GM19099 (cell line): Measurements from ENCODE around the gene MGAT4A.

Experiments used
- POLR2A ChIP-seq: IDR thresholded peaks from 3 replicates; pipeline ENCODE4 v1.6.1; 2011; ENCODE audit warnings: low read depth; ENCODE audit not compliant: insufficient read length; ENCODE audit errors: extremely low read depth

Gene MGAT4A

DNA sequence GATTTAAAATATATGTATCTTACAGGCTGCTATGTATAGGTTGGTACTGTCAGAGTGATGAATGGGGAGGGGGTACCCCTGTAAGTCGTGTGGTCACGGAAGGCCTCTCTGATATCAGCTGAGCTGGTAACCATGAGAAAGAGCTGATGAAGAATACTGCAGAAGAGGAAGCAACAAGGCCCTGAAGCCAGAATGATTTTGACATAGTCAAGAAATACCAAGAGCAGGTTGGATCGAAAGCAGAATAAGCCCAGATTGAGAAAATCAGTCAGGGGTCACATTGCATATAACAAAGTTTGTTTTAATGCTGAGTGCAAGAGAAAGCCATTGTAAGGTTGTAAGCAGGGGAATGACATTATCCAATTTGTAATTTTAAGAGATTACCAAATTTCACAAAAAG lies 65.3 kb downstream of the MGAT4A start:
- no peak for TF ChIP-seq POLR2A

DNA sequence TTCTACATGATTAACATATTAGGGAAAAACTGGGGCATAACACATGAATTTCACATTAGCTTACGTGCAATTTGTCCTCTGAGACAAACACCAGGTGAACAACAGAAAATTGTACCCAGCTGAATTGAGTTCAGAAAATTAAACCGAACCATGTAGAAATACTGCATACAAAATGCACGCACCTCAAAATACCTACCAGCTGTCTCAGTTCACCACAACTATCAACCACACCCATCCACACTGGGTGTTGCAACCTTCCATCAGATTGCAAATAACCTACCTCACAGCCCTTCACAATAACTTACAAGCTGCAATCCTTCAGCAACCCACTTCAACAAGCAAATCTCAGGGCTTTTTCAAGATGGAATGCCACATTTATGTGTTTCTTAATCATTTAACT lies 66.6 kb downstream of the MGAT4A start:
- no peak for TF ChIP-seq POLR2A

GRCh38 chr2:98663511-98664090 lies 67.3 kb downstream of the MGAT4A start:
- no peak for TF ChIP-seq POLR2A

GRCh38 chr2:98658816-98659490 lies 72.0 kb downstream of the MGAT4A start:
- no peak for TF ChIP-seq POLR2A

DNA sequence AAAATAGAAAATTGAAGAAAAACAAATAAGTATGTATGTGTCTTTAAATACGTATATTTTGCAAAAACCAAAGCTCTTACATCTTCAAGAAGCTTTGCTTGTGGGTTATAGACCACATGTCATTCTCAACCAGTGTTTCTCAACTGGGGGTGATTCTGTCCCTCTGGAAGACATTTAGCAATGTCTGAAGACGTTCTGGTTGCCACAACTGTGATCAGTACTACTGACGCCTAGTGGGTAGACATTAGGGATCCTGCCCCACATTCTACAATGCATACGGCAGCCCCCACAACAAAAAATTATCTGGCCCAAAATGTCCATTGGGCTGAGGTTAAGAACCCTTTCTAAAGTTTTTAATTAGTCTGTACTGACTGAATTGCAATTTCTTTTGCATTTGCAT lies 74.1 kb downstream of the MGAT4A start:
- TF ChIP-seq POLR2A = no peak

DNA sequence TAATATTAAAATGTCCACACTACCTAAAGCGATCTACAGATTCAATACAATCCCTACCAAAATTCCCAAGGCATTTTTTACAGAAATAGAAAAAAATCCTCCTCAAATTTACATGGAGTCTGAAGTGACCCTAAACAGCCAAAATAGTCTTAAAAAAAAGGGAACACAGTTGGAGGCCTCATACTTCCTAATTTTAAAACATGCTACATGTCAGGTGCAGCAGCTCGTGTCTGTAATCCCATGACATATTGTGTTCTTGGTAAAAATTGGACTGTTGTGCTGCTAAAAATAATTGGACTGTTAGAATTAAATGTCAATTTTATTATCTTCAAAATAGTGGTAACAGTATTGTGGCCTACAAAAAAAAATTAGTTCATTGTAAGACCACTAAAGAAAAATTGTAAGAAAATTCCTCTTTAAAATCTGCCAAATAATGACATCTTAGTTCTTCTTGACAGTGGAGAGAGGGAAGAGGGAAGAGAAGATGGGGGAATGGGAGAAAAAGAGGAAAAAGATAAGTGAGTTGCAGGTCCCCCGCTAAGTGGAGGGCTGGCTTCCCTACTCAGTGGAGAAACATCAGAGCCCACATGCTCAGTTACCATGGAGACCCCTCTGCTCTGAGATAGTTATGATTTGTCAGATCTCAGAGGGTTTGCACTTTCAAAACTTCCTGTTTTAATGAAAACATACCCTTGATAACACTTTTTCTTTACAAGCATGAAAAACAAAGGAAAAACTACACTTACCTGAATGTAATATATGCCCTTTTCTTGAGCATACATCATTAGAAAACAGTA lies 76.0 kb downstream of the MGAT4A start:
- TF ChIP-seq POLR2A = no peak

- TF ChIP-seq POLR2A = no peak
Observed at GRCh38 chr2:98650998-98651397, 79.9 kb downstream of the MGAT4A start.

DNA sequence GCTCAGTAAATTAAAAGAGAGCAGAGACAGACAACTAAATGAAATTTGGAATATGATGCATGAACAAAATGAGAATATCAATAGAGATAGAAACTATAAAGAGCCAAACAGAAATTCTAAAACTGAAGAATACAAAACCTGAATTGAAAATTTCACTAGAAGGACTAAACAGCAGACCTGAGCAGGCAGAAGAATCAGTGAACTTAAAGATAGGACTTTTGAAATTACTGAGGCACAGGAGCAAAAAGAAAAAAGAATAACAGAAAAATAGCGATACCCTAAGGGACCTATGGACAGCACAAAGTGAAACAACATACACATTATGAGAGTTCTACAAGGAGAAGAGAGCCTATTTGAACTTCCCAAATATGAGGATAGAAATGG lies 80.9 kb downstream of the MGAT4A start:
- no peak for TF ChIP-seq POLR2A

GRCh38 chr2:98649135-98649991 lies 81.6 kb downstream of the MGAT4A start:
- no peak for TF ChIP-seq POLR2A

DNA sequence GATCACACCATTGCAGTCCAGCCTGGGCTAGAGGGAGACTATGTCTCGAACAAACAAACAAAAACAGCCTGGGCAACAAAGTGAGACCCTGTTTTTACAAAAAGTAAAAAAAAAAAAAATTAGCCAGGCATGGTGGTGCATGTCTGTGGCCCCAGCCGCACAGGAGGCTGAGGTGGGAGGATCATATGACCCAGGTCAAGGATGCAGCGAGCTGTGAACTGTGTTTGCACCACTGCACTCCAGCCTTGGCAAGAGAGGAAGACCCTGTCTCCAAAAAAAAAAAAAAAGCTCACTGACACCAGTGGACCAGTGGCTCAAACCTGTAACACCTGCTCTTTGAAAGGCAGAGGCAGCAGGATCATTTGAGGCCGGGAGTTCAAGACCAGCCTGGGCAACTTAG lies 82.5 kb downstream of the MGAT4A start:
- no peak for TF ChIP-seq POLR2A

DNA sequence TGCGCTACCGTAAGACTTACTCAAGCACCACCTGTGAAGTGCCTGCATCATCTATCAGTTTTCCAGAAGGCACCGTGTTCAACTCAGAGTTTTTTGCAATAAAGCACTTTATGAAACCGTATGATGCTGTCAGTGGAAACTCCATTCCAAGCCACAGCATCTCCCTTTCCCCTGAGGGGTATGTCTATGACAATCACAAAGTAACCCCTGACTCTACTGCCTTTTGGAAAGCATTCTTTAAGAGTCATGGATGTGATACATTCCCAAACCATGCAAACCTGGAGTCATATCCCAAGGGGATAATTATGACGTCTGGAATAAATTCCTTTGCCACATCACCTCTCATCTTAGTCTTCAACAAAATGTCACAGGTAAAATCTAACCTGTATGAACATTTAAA lies 83.3 kb downstream of the MGAT4A start:
- no peak for TF ChIP-seq POLR2A

DNA sequence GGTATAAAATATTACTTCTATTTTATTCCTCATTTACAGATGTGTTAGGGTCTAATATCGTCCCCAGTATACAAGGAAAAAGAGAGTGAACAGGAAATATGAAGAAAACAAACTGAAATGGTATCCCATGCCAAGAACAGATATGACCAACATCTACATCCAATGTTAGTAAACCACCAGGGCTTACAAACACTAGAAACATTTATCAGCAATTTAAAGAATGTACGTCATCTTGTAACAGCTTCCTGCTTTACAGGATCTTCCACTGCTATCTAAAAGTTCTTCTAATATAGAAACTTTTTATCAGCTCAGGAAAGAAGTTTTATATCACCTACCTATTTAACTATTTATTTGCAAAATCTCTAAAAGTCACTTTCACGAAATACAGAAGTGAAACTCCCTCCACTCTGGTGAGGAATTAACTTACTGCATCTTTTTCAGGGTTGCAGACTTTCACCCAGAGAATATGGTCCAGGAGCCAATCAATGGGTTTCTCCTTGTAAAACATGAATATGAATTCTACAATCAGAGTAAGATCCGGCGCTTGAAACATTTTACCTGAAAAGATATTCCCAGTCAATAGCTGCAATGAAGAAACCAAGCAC lies 87.3 kb downstream of the MGAT4A start:
- TF ChIP-seq POLR2A = no peak

DNA sequence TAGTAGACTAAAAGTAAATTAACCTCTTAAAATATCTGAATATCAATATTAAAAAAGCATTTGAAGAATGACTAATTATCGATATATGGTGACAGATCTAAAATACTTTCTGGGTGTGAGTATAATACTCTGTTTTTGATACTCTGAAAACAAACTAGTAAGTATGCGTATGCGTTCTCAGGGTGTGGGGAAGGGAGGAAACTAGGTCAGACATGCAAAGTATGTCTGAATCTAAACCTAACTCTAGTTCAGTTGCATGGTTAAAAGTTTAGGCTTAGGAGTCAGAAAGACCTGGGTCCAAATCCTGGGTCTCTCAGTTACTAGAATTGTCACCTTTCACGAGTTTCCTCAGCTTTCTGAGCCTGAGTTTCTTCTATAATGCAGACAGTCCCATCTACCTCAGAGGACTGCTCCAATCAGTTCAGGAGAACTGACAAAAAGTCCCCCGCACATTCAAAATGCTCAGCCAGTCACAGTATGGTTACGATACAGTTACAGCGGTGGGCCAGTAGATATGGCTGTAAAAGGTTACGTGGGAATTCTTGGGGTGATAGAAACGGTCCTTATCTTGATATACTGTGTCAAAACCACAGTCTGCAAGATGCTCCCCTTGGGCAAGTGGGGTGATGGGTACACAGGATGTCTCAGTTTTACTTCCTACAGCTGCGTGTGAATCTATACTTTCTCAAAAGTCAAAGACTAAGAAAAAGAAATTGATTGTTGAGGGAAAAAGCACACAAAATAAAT lies 93.4 kb downstream of the MGAT4A start:
- no peak for TF ChIP-seq POLR2A
